Natural killer cell (primary cell): ENCODE measurements around the gene ARHGAP6. TPM values are rescaled to one million over a fixed set of nuclear protein-coding genes. Genes with fewer than 3 reads are reported as not detected.

Experiments used
- ATAC-seq, 3 donors: fragments of 150-1000 bp in 2 of 3; fragments of 200-7000 bp in 1 of 3; cut with Tn5 transposase; 1 replicate in 1 of 3; 2 replicates in 2 of 3; pipeline ENCODE4 v1.10.0; 2021; ENCODE audit warnings: mild to moderate bottlenecking in 2 of 3, moderate library complexity in 2 of 3
- DNase-seq, 2 donors: peaks; one replicate each; pipeline versions ENCODE4 v3.0.0 to v3.0.0-alpha.2; 2013 to 2021; ENCODE audit warnings: mixed read lengths in 1 of 2
- H3K27ac ChIP-seq: one replicate; pipeline ENCODE4 v1.5.1; 2013; ENCODE audit warnings: mild to moderate bottlenecking, low read length
- H3K27me3 ChIP-seq: one replicate; pipeline ENCODE4 v1.6.1; 2013; ENCODE audit warnings: low read length; ENCODE audit not compliant: control insufficient read depth, insufficient read depth
- H3K36me3 ChIP-seq: one replicate; pipeline ENCODE4 v1.6.1; 2013; ENCODE audit warnings: low read length; ENCODE audit not compliant: control insufficient read depth, insufficient read depth
- H3K4me1 ChIP-seq: one replicate; pipeline ENCODE4 v1.6.1; 2013; ENCODE audit warnings: low read length; ENCODE audit not compliant: control insufficient read depth, insufficient read depth
- H3K4me3 ChIP-seq: one replicate; pipeline ENCODE4 v1.5.1; 2013; ENCODE audit warnings: low read length
- H3K9me3 ChIP-seq: one replicate; pipeline ENCODE4 v1.6.1; 2013; ENCODE audit warnings: low read length; ENCODE audit not compliant: control insufficient read depth, insufficient read depth
- H3K27ac Mint-ChIP-seq, 2 donors: one replicate each; pipeline ENCODE4 v1.8.0; 2022; ENCODE audit warnings: mild to moderate bottlenecking in 2 of 2, mixed read lengths in 2 of 2, moderate library complexity in 1 of 2
- H3K27me3 Mint-ChIP-seq, 2 donors: one replicate each; pipeline ENCODE4 v1.8.0; 2022; ENCODE audit warnings: low read depth in 2 of 2, mixed read lengths in 2 of 2
- H3K36me3 Mint-ChIP-seq: one replicate; pipeline ENCODE4 v1.8.0; 2022; ENCODE audit warnings: mixed read lengths
- H3K4me1 Mint-ChIP-seq, 2 donors: one replicate each; pipeline ENCODE4 v1.8.0; 2022; ENCODE audit warnings: mixed read lengths in 2 of 2
- H3K4me3 Mint-ChIP-seq: one replicate; pipeline ENCODE4 v1.8.0; 2022; ENCODE audit warnings: mild to moderate bottlenecking, moderate library complexity, mixed read lengths
- H3K9me3 Mint-ChIP-seq, 2 donors: one replicate each; pipeline ENCODE4 v1.8.0; 2022; ENCODE audit warnings: mixed read lengths in 2 of 2
- WGBS: methylation state at CpG from one replicate; pipeline ENCODE4 v1.1.7; 2013; ENCODE audit warnings: missing lambda C conversion rate; ENCODE audit not compliant: insufficient coverage; 5-methylcytosine and 5-hydroxymethylcytosine counted together
- intact Hi-C: fragments of 100-400 bp; cut with micrococcal nuclease; formaldehyde crosslinking; loops from one replicate; pipeline ENCODE4 v1.14.2; 2022
- total RNA-seq, 4 donors: library from RNA; stranded (reverse); fragments of 120-200 nt in 1 of 4; gene quantifications; one replicate each; pipeline versions ENCODE4 v1.2.3 to v1.2.4, GENCODE V29; 2013 to 2022
- TF ChIP-seq, protein P1 (sequence below): fragments of 200-600 bp; IDR thresholded peaks from one replicate; pipeline ENCODE4 v1.8.0; 2022; ENCODE audit warnings: antibody characterized with exemption

The ARHGAP6 gene
- total RNA-seq, 3 donors from 2014 or later (not counting 1 experiment from before 2014, with no cell fraction given), result 0.32 to 1.9 (median 1.8) TPM

DNA sequence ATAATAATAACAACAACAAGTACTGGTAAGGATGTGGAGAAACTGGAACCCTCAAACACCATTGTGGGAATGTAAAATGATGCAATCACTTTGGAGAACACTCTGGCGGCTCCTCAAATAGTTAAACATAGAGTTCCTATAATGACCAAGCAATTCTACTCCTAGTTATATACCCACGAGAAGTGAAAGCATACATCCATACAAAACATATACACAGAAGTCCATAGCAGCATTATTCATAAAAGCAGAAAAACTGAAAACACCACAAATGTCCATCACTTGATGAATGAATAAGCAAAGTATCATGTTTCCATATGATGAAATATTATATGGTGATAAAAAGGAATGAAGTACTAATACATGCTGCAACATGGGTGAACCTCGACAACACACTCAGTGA lies 255.8 kb downstream of the ARHGAP6 start:
- H3K27ac Mint-ChIP-seq, result no peak overlapping the region
- intact Hi-C loops, result no loop called here
- TF ChIP-seq, protein P1, sequence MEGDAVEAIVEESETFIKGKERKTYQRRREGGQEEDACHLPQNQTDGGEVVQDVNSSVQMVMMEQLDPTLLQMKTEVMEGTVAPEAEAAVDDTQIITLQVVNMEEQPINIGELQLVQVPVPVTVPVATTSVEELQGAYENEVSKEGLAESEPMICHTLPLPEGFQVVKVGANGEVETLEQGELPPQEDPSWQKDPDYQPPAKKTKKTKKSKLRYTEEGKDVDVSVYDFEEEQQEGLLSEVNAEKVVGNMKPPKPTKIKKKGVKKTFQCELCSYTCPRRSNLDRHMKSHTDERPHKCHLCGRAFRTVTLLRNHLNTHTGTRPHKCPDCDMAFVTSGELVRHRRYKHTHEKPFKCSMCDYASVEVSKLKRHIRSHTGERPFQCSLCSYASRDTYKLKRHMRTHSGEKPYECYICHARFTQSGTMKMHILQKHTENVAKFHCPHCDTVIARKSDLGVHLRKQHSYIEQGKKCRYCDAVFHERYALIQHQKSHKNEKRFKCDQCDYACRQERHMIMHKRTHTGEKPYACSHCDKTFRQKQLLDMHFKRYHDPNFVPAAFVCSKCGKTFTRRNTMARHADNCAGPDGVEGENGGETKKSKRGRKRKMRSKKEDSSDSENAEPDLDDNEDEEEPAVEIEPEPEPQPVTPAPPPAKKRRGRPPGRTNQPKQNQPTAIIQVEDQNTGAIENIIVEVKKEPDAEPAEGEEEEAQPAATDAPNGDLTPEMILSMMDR, result no peak
- H3K4me1 Mint-ChIP-seq, result no peaks in the 10 kb centered on the region
- Histone ChIP-seq H3K27me3 (no peaks in the 10 kb centered on the region), H3K4me3 (no peak overlapping the region), H3K9me3 (no peaks in the 10 kb centered on the region), H3K27ac (no peak overlapping the region), H3K4me1 (no peaks in the 10 kb centered on the region), H3K36me3 (no peaks in the 10 kb centered on the region)
- no peak overlapping the region for H3K4me3 Mint-ChIP-seq
- H3K27me3 Mint-ChIP-seq, result no peaks in the 10 kb centered on the region
- H3K9me3 Mint-ChIP-seq, result peaks cover 0 to 2% of the 10 kb centered on the region in 2 donors
- 83% methylated on average over 2 of the region's 3 CpGs for WGBS
- ATAC-seq, result no peak
- no peak for DNase-seq
- H3K36me3 Mint-ChIP-seq, result no peaks in the 10 kb centered on the region

DNA sequence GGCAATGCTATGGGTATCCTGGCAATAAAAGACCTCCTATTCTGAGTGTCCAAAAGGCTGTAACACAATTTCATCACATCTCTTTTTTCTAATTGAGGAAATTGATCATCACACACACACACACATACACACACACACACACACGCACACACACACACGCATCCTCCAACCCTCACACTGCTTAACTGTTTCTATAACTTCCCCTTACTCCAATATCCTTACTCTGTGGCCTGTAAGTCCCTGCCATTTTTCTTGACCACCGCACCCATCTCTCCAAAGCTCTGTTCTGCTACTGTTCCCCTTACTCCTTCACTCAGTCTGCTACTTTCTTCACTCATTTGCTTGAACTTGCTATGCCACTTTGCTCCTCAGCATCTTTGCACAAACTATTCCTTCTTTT lies 256.9 kb downstream of the ARHGAP6 start:
- Histone ChIP-seq H3K4me1 (no peaks in the 10 kb centered on the region), H3K27ac (no peak overlapping the region), H3K4me3 (no peak overlapping the region), H3K27me3 (no peaks in the 10 kb centered on the region), H3K9me3 (no peaks in the 10 kb centered on the region), H3K36me3 (no peaks in the 10 kb centered on the region)
- H3K36me3 Mint-ChIP-seq, result no peaks in the 10 kb centered on the region
- no peak for ATAC-seq
- peaks cover 0 to 2% of the 10 kb centered on the region in 2 donors for H3K9me3 Mint-ChIP-seq
- TF ChIP-seq, protein P1, result no peak
- intact Hi-C loops, result no loop called here
- no peak overlapping the region for H3K4me3 Mint-ChIP-seq
- peaks cover 0 to 6% of the 10 kb centered on the region in 2 donors for H3K27me3 Mint-ChIP-seq
- H3K27ac Mint-ChIP-seq, result no peak overlapping the region
- DNase-seq, result no peak
- 98% methylated on average over 3 of the region's 3 CpGs for WGBS
- H3K4me1 Mint-ChIP-seq, result no peaks in the 10 kb centered on the region

DNA sequence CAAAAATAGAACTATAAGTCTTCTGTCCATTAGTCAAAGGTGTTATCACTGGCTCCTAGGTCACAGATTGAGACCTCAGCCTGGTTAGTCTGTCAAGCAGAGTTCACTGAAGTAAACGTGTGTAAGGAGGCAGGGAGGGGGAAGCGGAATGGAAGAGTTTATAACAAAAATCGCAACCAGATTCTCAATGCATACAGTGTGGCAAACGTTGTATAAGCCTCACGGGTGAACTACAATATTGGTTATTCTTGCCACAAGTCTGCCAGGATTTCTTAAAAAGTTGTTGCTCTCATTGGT lies 257.7 kb downstream of the ARHGAP6 start:
- TF ChIP-seq, protein P1, result no peak
- Histone ChIP-seq H3K36me3 (no peaks in the 10 kb centered on the region), H3K27me3 (no peaks in the 10 kb centered on the region), H3K9me3 (no peaks in the 10 kb centered on the region), H3K4me3 (no peak overlapping the region), H3K4me1 (no peaks in the 10 kb centered on the region), H3K27ac (no peak overlapping the region)
- Mint-ChIP-seq H3K9me3 (peaks cover 0 to 2% of the 10 kb centered on the region in 2 donors), H3K4me1 (no peaks in the 10 kb centered on the region), H3K36me3 (no peaks in the 10 kb centered on the region), H3K4me3 (no peak overlapping the region), H3K27me3 (peaks cover 0 to 7% of the 10 kb centered on the region in 2 donors), H3K27ac (no peak overlapping the region)
- intact Hi-C loops, result no loop called here
- DNase-seq, result no peak
- ATAC-seq, result no peak
- WGBS, result 64% methylated on average over 5 of the region's 5 CpGs

DNA sequence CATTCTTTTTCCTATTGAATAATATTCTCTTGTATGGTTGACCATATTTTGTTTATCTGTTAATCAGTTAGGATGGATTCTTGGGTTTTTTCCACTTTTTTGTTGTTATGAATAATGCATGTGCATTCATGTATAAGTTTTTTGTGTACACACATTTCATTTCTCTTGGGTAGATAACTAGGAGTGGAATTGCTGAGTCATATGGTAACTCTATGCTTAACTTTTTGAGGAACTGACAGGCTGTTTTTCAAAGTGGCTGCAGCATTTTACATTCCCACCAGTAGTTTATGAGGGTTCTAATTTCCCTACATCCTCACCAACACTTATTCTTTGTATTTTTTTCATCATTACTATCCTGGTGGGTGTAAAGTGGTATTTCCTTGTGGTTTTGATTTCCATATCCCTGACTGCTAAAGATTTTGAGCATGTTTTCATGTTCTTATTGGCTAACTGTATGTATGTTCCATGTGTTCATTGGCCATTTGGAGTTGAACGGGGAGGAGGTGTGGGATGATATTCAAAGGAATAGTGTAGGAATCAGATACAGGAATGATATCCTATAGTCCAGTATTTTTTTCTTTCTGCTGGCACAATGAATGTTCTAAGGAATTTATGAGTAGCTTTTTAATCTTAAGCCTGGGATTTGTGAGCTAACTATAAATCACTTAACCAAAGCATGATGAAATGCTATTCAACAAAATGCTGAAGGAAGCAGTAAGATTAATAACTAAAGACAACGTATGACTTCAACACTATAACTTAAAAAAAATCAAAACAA lies 258.2 kb downstream of the ARHGAP6 start:
- Histone ChIP-seq H3K9me3 (no peaks in the 10 kb centered on the region), H3K4me1 (no peaks in the 10 kb centered on the region), H3K27ac (no peak overlapping the region), H3K36me3 (no peaks in the 10 kb centered on the region), H3K4me3 (no peak overlapping the region), H3K27me3 (no peaks in the 10 kb centered on the region)
- DNase-seq (no peak), ATAC-seq (no peak)
- Mint-ChIP-seq H3K4me1 (no peaks in the 10 kb centered on the region), H3K36me3 (no peaks in the 10 kb centered on the region), H3K9me3 (peaks cover 0 to 2% of the 10 kb centered on the region in 2 donors), H3K27me3 (peaks cover 0 to 7% of the 10 kb centered on the region in 2 donors), H3K27ac (no peak overlapping the region), H3K4me3 (no peak overlapping the region)
- WGBS, result 90% methylated on average over 2 of the region's 2 CpGs
- TF ChIP-seq, protein P1, result no peak
- intact Hi-C loops, result no loop called here
